Measurements from ENCODE around the gene LPCAT2.
"Not testable (repeated sequence)": the region's sequence is repeated elsewhere in the genome, so short reads cannot be mapped to it uniquely, and the experiment has no call there.

LPCAT2 gene

DNA sequence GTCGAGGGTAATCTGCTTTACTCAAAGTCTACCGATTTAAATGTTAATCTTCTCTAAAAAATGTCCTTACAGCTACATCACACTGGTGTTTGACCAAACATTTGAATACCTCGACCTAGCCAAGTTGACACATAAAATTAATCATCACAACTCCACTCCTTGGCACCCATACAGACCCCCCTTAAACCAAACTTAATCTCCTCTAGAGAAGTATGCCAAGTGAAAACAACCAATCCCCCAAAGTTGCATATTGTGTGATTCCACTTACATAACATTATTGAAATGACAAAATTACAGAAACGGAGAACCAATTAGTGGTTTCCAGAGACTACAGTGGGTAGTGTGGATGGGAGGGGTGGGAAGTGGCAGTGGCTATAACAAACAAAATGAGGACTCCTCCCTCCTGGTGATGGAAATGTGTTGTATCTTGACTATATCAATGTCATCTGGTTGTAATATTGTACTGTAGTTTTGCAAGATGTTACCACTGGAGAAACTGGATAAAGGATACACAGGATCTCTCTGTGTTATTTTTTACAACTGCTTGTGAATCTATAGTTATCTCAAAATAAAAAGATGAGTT, 97.0 kb downstream of the LPCAT2 start:
- DNase-seq (ENCODE audit: low spot score) = no peak

DNA sequence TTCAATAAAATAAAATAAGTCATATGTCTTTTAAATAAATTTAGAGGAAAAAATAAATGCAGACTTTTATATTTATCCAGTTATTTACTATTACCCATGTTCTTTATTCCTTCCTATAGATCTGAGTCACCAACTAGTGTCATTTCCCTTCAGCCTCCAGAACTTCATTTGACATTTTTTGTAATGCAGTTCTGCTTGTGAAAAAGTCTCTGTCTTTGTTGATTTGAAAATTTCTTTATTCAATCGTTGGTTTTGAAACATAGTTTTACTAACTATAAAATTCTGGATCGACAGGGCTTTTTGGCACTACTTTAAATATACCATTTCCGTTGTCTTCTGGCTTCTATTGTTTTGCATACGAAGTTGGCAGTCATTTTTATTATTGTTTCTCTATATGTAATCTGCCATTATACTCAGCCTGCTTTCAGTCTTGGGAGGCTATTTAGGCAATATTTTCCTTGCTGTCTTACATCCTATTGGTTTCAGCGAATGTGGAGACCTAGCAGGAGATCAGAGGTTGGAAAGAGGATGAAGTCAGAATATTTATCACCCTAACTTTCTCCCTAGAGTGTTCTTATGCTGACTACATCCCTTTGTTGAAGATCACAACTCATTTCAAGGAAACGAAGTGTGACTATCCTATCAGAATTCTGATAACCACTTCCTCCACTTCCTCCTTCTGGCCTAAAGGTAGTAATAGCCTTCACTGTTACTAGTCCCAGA, 104.9 kb downstream of the LPCAT2 start:
- DNase-seq (ENCODE audit: low spot score) = peak; percentile 83

DNA sequence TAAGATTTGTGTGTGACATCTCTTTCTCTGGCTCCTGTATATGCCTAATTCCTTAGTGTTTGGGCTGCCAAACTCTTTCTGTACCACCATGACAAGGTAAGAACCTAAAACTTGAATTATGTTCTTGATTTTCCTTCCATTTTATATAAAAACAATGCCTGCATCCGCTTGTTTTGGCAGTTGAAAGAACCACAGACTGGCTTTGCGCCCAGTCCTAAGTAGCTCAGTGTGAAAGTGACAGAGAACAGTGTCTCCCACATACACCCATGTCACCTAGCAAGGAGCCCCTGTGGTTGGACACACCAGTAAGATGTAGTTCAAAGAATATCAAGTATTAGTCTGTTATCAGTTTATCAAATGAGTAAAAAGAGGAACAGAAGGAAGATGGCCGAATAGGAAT, 106.2 kb downstream of the LPCAT2 start:
- no peak for DNase-seq (ENCODE audit: low spot score)

- DNase-seq (ENCODE audit: low spot score) = not testable (repeated sequence)
Observed at GRCh38 chr16:55615670-55616069, 106.8 kb downstream of the LPCAT2 start.

GRCh38 chr16:55621771-55622170, 112.9 kb downstream of the LPCAT2 start:
- DNase-seq (ENCODE audit: low spot score) = no peak

- DNase-seq (ENCODE audit: low spot score) = no peak
Observed at GRCh38 chr16:55622272-55622671, 113.4 kb downstream of the LPCAT2 start.

DNA sequence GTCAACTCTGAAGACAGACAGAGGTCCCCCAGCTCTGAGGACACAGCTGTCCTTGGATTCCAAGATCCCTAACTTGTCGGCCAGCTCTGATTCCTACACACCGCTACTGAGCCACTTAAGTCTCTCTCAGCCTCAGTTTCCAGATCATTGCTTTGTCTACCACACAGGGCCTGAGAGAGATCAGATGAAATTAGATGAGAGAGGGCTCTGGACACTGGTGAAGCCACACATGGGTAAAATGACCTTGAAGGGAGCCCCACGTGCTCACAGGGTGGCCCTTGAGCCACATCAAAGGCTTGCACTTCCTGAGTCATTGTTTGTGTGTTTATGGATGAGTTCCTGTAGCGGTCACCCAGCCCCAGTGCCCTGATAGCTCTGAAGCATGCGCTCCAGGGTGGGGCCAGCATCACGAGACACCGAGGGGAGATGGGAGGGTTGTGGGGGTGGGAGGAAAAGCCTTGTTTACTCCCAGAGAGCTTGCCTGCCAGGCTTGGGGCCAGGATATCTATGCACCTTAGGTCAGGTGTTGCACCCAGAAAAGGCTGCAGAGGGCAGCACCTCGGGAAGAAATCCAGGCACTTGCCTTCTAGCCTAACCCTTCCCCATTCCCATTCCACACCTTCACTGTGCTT, 114.2 kb downstream of the LPCAT2 start:
- DNase-seq (ENCODE audit: low spot score) = no peak

DNA sequence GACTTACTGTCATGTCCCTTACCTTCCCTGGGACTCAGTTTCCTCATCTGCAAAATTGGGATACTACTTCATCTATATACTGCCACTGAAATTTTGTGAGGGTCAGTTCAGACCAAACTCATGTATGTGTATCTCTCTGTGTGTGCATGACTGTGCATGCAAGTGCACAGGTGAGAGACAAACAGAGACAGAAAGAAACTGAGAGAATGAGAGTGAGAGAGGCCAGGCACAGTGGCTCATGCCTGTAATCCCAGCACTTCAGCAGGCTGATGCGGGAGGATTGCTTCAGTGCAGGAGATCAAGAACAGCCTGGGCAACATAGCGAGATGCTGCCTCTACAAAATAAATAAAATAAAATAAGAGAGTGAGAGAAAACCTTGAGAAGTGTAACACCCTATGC, 114.8 kb downstream of the LPCAT2 start:
- no peak for DNase-seq (ENCODE audit: low spot score)

- no peak for DNase-seq (ENCODE audit: low spot score)
Observed at GRCh38 chr16:55624696-55625095, 115.8 kb downstream of the LPCAT2 start.

- no peak for DNase-seq (ENCODE audit: low spot score)
Observed at GRCh38 chr16:55625843-55626242, 117.0 kb downstream of the LPCAT2 start.

GRCh38 chr16:55628306-55628968, 119.6 kb downstream of the LPCAT2 start:
- DNase-seq (ENCODE audit: low spot score) = no peak

DNA sequence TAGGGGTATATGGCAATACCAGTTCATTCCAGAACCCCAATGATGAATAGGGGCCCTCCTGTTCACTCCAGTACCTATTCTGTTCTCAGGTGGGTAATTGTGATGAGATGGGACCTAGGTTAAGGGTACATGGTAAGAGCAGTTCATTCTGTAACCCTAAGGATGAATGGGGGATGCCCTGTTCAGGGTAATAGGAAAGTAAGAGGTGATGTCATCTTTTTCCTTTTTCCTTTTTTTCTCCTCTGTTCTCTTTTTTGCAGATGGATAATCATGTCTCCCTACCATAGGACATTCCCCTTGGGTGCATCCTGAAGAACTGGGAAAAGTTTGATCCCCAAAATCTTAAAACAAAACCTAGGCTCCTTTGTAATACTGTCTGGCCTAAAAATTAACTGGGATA, 121.9 kb downstream of the LPCAT2 start:
- no peak for DNase-seq (ENCODE audit: low spot score)

DNA sequence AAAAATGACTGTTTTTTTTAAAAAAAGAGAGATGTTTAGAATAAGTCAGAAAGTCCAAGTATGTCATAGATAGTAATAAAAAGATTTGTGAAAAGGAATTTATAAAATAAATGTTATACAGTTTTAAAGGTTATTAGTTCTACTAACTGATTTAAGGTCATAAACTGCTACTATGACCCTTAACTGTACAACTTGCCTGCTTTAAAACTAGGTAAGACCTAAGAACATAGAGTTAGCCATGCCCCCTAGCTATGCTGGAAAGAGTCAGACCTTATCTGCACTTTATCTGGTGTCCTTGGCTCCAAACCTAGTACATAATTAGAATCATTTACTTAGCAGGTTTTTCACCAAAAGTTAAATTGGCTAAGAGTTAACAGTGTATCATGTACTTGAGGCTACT, 123.4 kb downstream of the LPCAT2 start:
- no peak for DNase-seq (ENCODE audit: low spot score)

DNA sequence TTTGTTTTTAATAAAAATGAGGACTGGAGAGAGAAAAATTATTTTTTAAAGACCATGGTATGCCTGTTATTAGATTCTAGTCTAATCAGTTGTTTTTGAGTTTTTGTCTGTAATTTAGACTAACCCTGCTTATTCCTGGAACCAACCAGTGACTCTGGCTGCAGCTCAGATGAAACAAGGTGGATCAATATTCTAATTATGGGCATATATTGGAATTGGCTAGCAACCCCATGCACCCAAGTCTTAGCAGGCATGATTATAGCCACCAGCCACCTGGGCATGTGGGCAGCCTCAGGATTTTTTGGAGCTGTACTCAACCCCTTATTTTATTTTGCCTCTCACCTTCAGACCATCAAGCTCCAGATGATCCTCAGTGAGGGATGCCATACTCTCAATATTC, 125.3 kb downstream of the LPCAT2 start:
- DNase-seq (ENCODE audit: low spot score) = no peak
